Measurements from ENCODE around the gene PER2. TPM values are rescaled to one million over a fixed set of nuclear protein-coding genes. Genes with fewer than 3 reads are reported as not detected.

The PER2 gene
- total RNA-seq, 1 donor from 2014 or later, result 21.6 TPM

DNA sequence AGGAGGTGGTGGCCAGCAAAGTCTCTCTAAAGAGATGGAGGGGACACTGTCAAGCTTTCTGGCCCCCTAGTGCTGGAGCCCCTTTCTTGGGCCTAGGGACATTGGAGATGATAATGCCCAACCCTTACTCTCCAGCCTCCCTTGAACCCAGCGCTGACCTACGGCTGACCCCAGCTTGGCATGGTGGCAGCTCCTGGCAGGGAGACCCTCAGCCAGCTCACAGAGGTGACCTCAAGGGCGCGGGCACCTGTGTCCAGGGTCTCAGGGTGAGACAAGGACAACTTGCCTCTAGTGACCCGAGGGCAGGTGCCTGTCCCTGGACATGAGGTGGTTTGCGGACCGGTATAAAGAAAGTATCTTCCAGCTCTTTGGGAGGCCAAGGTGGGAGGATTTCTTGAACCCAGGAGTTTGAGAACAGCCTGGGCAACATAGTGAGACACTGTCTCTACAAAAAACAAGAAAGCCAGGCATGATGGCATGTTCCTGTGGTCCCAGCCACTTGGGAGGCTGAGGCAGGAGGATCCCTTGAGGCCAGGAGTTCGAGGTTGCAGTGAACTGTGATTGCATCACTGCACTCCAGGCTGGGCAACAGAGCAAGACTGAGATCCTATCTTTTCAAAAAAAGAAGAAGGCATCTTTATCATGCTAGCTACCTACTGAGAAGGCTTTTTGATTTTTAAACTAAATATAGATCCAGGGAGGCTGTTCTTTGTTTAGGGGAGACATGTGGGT is 3.3 kb upstream of the PER2 start:
- Histone ChIP-seq H3K4me3 (no peak overlapping the region), H3K4me1 (peaks cover 8 to 11% of the 10 kb centered on the region in 2 donors), H3K36me3 (no peaks in the 10 kb centered on the region), H3K27me3 (no peaks in the 10 kb centered on the region), H3K27ac (no peak overlapping the region), H3K9me3 (no peaks in the 10 kb centered on the region)
- intact Hi-C loops (cut with DNase I), result no loop called here
- no peak for TF ChIP-seq CTCF (IDR thresholded peaks at IDR 0.05)
- DNase-seq (ENCODE audit: low spot score in 2 of 2), result no peak

DNA sequence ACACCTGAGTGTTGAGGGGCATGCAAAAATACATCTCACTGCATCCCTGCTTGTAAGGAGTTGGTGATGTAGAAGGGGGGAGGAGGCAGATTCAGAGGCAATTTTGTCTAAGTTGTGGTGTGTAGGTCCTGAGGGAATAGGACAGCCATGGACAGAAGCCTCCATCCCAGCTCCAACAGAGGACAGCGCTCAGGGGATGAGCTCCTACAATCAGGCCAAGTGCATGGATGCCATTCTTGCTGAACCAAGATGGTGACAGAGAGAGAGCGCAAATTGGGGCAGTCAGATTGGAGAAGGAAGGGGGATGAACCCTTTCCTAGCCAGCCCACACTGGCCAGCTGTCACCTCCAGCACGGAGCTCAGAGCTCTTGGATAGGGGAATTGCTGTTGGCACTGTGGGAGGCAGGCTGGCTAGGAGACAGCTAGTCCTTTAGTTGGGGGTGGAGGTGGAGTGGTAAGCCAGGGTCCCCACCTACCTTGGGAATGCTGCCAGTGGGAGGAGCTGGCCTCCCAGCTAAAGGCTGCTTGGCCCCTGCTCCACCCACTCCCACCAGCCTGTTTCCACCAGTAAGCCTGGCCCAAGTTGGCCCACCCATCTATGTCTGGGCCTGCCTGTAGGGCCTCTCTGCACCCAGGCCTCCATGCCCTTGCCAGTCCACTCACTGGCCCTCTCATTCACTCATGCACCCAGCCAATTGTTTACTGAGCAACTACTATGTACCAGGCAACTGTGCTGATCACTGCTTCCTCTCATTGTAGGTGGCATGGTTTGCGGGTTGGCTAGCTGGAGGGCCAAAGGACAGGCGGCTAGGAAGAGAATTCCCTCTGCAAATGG is 2.5 kb upstream of the PER2 start:
- H3K9me3 ChIP-seq, result no peaks in the 10 kb centered on the region
- no peaks in the 10 kb centered on the region for H3K36me3 ChIP-seq
- no peak for DNase-seq (ENCODE audit: low spot score in 2 of 2)
- peaks cover 8 to 18% of the 10 kb centered on the region in 2 donors for H3K4me1 ChIP-seq
- no peak overlapping the region for H3K27ac ChIP-seq
- H3K4me3 ChIP-seq, result no peak overlapping the region
- intact Hi-C loops (cut with DNase I), result no loop called here
- no peaks in the 10 kb centered on the region for H3K27me3 ChIP-seq
- TF ChIP-seq CTCF (IDR thresholded peaks at IDR 0.05), result no peak

- peak overlapping the region in 1 of 2 donors; percentile 96 for H3K27ac ChIP-seq
- peaks cover 13 to 24% of the 10 kb centered on the region in 2 donors for H3K4me1 ChIP-seq
- no peak for DNase-seq (ENCODE audit: low spot score in 2 of 2)
- intact Hi-C loops (cut with DNase I), result no loop called here
- H3K9me3 ChIP-seq, result no peaks in the 10 kb centered on the region
- no peak for TF ChIP-seq CTCF (IDR thresholded peaks at IDR 0.05)
- no peaks in the 10 kb centered on the region for H3K36me3 ChIP-seq
- H3K4me3 ChIP-seq, result no peak overlapping the region
- no peaks in the 10 kb centered on the region for H3K27me3 ChIP-seq
Observed at GRCh38 chr2:238290091-238290509, 1.7 kb upstream of the PER2 start.

DNA sequence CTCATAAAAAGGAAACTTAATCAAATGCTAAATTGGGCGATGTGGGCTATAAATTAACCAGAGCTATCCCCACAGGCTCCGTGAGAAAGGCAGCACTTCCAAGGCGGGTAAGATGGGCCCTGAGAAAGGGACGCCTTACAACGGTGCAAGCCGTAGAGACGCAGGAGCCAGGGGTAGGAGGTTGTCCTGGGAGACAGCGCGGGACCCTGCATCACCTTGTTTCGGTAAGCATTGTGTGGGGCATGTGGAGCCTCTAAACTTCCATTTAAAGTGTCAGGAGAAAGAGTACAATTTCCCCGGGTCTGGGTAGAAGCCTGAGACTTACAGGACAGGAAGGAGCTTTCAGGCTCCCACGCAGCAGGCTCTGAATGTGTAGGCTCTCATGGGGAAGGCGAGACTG is 1.2 kb upstream of the PER2 start:
- H3K36me3 ChIP-seq, result no peaks in the 10 kb centered on the region
- H3K27ac ChIP-seq, result peak overlapping the region; percentile 96 to 97

More for the DNA sequence above, 1.2 kb upstream of the PER2 start:
- H3K4me1 ChIP-seq, result peaks cover 15 to 29% of the 10 kb centered on the region in 2 donors
- no peaks in the 10 kb centered on the region for H3K27me3 ChIP-seq
- H3K4me3 ChIP-seq, result peak overlapping the region; percentile 75 to 86
- no peak for TF ChIP-seq CTCF (IDR thresholded peaks at IDR 0.05)
- DNase-seq (ENCODE audit: low spot score in 2 of 2), result no peak
- H3K9me3 ChIP-seq, result no peaks in the 10 kb centered on the region
- intact Hi-C loops (cut with DNase I), result loop anchor here (1.0 to 5.0 kb wide), 2 partner anchors 31 to 47 kb away; partner anchors contain the start of genes HES6 and TRAF3IP1
